Tibial artery (tissue), 4 donors: ENCODE data around the gene PLEKHG1.

Experiments
- DNase-seq, 2 donors: peaks; one replicate each; pipeline ENCODE4 v3.0.0-alpha.2; 2019
- H3K27ac ChIP-seq, 2 donors: fragments of 200-600 bp; sonication (generic) in 1 of 2; 1 replicate in 1 of 2; 2 replicates in 1 of 2; pipeline ENCODE4 v1.5.1; 2018 to 2019; ENCODE audit warnings: mild to moderate bottlenecking in 1 of 2
- H3K27me3 ChIP-seq, 2 donors: fragments of 200-600 bp; sonication (generic) in 1 of 2; one replicate each; pipeline versions ENCODE4 v1.5.1 to v1.6.0; 2016 to 2019
- H3K36me3 ChIP-seq, 3 donors: fragments of 200-600 bp; sonication (generic) in 2 of 3; one replicate each; pipeline ENCODE4 v1.5.1; 2016 to 2019; ENCODE audit warnings: mild to moderate bottlenecking in 2 of 3
- H3K4me1 ChIP-seq, 4 donors: fragments of 200-600 bp; sonication (generic) in 2 of 4; 1 replicate in 3 of 4; 2 replicates in 1 of 4; pipeline ENCODE4 v1.5.1; 2016 to 2019
- H3K4me3 ChIP-seq, 2 donors: fragments of 200-600 bp; sonication (generic) in 1 of 2; 1 replicate in 1 of 2; 2 replicates in 1 of 2; pipeline ENCODE4 v1.5.1; 2018 to 2019; ENCODE audit warnings: mild to moderate bottlenecking in 2 of 2
- H3K9me3 ChIP-seq, 3 donors: fragments of 200-600 bp; sonication (generic) in 1 of 3; one replicate each; pipeline ENCODE4 v1.5.1; 2016 to 2019
- intact Hi-C: fragments of 100-400 bp; cut with DNase I; formaldehyde crosslinking; loops from one replicate; pipeline ENCODE4 v1.15.0; 2023; ENCODE audit warnings: low total_unique reads
- TF ChIP-seq, protein P1 (sequence below), 2 experiments: fragments of 200-600 bp in 1 of 2; fragments of 450-650 bp in 1 of 2; IDR thresholded peaks; one replicate each; pipeline ENCODE4 v1.5.1; 2017 to 2019; ENCODE audit warnings: antibody characterized with exemption in 2 of 2, mild to moderate bottlenecking in 1 of 2, moderate library complexity in 1 of 2

PLEKHG1 gene

DNA sequence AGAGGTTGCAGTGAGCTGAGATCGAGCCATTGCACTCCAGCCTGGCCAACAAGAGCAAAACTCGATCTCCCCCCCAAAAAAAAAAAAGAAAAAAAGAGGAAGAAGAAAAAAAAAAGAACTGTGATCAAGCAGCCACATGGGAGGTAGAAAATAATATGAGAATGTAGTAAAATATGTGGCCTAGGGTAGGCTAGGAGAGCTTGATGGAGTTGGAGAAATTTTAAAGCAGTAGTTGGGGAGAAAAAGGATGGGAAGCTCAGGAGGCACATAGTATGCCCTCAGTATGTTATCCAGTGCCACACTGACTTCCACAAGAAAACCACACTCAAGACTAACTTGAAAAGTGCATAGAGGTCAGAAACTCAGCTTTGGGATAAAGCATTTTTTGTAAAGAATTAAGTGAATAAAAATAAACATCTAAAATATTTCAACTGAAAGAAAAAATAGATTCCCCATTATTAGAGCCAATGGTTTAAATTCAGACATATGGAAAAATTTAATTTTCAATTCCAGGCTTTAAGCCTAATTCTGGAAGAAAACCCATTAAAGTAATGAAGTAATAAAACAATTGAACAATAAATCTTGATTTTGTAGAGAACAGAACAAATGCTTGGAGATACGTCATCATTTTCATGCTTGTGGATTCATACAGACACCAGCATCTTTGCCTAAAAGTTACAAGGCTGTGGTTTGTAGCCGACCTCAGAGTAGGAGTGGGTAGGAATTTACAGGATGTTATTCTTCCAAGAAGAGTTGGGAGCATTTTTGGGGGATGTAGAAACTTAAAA is 34.7 kb downstream of the PLEKHG1 start:
- no peaks in the 10 kb centered on the region for H3K36me3 ChIP-seq
- no peak overlapping the region for H3K27ac ChIP-seq
- no peaks in the 10 kb centered on the region for H3K27me3 ChIP-seq
- H3K4me3 ChIP-seq, result no peak overlapping the region
- intact Hi-C loops, result no loop called here
- H3K4me1 ChIP-seq, result no peaks in the 10 kb centered on the region
- H3K9me3 ChIP-seq, result no peaks in the 10 kb centered on the region
- DNase-seq, result no peak
- TF ChIP-seq, protein P1, sequence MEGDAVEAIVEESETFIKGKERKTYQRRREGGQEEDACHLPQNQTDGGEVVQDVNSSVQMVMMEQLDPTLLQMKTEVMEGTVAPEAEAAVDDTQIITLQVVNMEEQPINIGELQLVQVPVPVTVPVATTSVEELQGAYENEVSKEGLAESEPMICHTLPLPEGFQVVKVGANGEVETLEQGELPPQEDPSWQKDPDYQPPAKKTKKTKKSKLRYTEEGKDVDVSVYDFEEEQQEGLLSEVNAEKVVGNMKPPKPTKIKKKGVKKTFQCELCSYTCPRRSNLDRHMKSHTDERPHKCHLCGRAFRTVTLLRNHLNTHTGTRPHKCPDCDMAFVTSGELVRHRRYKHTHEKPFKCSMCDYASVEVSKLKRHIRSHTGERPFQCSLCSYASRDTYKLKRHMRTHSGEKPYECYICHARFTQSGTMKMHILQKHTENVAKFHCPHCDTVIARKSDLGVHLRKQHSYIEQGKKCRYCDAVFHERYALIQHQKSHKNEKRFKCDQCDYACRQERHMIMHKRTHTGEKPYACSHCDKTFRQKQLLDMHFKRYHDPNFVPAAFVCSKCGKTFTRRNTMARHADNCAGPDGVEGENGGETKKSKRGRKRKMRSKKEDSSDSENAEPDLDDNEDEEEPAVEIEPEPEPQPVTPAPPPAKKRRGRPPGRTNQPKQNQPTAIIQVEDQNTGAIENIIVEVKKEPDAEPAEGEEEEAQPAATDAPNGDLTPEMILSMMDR (IDR thresholded peaks at IDR 0.05), result no peak

DNA sequence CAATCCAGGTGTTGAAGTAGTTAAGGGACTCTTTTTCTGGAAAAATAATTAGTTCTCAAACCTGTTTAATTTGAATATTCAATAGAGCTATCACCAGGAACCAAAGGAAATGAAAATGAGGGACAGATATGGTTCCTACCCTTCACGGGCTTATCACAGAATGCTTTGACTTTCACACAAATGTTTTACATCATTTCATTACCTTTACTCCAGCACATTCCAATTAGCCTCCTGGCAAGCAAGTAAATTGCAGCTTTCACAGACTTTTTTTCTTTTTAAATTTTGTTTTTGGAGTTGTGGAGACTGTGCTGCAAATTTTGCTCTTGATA is 35.2 kb downstream of the PLEKHG1 start:
- Histone ChIP-seq H3K4me3 (no peak overlapping the region), H3K27me3 (no peaks in the 10 kb centered on the region), H3K27ac (no peak overlapping the region), H3K4me1 (no peaks in the 10 kb centered on the region), H3K9me3 (no peaks in the 10 kb centered on the region), H3K36me3 (no peaks in the 10 kb centered on the region)
- TF ChIP-seq, protein P1 (IDR thresholded peaks at IDR 0.05), result no peak
- intact Hi-C loops, result no loop called here
- no peak for DNase-seq

DNA sequence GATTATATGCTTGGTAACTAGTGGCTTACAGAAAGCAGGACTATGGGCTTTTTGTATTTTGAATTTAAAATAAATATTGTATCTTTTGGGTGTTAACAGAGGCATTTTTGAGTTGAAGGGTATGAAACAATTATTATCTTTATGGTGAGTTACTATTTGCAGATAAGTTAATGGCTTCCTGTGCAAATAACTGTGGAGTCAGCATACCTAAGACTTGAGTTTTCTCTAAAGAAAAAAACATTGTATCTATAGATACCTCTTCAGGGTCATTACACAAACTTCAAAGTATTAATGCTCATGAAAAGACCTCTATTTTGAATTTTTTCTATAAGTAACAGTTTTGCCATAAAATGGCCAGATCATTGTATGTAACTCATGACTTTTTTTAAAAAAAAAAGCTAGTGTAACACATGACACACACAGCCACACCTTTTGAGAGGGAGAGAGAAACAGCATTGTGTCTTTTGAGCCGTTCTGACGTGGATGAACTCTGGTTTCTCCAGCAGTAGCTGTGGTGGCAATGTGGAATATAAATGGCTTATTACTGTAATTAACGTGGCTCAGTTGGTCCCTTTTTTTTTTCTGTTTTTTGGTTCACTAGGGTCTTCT is 36.3 kb downstream of the PLEKHG1 start:
- TF ChIP-seq, protein P1 (IDR thresholded peaks at IDR 0.05), result no peak
- H3K27ac ChIP-seq, result no peak overlapping the region
- no peak for DNase-seq
- H3K27me3 ChIP-seq, result no peaks in the 10 kb centered on the region
- H3K4me1 ChIP-seq, result no peaks in the 10 kb centered on the region
- no peak overlapping the region for H3K4me3 ChIP-seq
- no peaks in the 10 kb centered on the region for H3K36me3 ChIP-seq
- intact Hi-C loops, result no loop called here
- no peaks in the 10 kb centered on the region for H3K9me3 ChIP-seq

DNA sequence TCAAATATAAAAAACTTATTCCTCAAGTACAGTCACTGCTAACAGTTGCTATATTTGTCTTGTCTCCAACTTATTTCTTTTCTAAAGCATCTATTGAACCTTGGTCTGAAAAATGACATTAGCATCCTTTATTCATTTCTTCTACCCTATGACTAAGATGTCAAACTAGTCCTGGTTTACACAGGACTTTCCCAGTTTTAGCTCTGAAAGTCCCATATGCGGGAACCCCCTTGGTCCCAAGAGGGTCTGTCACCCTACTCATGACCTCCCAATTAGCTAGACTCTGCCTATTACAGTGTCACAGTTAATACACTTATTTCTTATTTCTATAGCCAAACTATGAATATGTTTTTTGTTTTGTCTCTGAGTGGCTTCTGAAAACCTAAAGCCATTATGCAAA is 37.1 kb downstream of the PLEKHG1 start:
- no peaks in the 10 kb centered on the region for H3K27me3 ChIP-seq
- no peak overlapping the region for H3K27ac ChIP-seq
- no peak for DNase-seq
- no peaks in the 10 kb centered on the region for H3K9me3 ChIP-seq
- H3K4me1 ChIP-seq, result no peaks in the 10 kb centered on the region
- no peaks in the 10 kb centered on the region for H3K36me3 ChIP-seq
- TF ChIP-seq, protein P1 (IDR thresholded peaks at IDR 0.05), result no peak
- H3K4me3 ChIP-seq, result no peak overlapping the region
- intact Hi-C loops, result no loop called here

DNA sequence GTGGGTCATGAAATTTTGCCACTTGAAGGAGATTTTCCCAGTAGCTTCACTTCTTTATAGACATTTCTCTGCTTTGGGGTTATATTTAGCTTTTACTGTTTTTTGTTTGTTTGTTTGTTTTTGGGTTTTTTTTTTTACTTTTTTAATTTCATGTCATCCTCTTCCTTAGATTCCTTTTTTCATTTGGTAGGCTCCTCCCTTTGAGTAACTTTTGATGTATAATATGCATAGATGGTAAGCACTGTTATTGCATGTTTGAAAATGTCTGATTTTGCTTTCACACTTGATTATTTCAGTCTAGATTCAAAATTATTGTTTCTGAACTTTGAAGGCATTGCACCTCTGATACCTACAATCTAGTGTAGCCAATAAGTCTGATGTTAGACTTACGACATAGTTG is 37.6 kb downstream of the PLEKHG1 start:
- intact Hi-C loops, result no loop called here
- no peaks in the 10 kb centered on the region for H3K36me3 ChIP-seq
- H3K4me3 ChIP-seq, result no peak overlapping the region
- TF ChIP-seq, protein P1 (IDR thresholded peaks at IDR 0.05), result no peak
- H3K27me3 ChIP-seq, result no peaks in the 10 kb centered on the region
- H3K9me3 ChIP-seq, result no peaks in the 10 kb centered on the region
- no peak overlapping the region for H3K27ac ChIP-seq
- DNase-seq, result no peak
- no peaks in the 10 kb centered on the region for H3K4me1 ChIP-seq
